ENCODE measurements around the gene NTM. TPM values are rescaled to one million over a fixed set of nuclear protein-coding genes. Genes with fewer than 3 reads are reported as not detected.

Gene NTM
- total and polyA plus RNA-seq, 8 donors = 0.04 to 4.4 (median 0.50) TPM

DNA sequence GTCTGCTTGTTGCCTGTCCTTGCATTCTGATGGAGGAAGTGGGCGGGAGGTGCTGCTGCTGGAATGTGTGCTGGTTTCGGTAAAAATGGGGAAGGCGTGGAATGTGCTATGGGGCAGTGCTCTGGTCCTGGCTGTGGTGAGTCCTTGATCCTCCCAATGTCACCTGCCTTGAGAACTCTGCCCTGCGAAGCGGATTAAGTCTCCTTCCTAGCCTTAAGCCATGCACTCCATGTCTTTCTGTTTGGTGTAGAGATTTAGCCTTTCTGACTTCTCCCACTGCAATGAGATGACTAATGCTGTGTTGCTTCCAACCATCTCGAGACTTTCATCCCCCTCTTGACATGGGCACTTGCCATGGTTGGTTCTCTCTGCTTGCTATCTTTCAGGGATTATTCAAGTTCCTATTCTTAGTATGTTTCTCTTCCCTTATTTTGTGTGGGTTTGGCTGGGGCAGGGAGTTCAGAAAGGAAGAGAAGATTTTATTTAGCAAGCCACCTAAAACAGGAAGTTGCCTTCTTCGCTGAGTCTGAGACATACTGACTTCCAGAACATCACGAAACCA, 687.9 kb downstream of the NTM start:
- Histone ChIP-seq H3K4me1 (no peaks in the 10 kb centered on the region), H3K27me3 (no peaks in the 10 kb centered on the region), H3K36me3 (no peaks in the 10 kb centered on the region), H3K9me3 (no peaks in the 10 kb centered on the region), H3K4me3 (no peak overlapping the region), H3K27ac (no peak overlapping the region)
- FAIRE-seq (no peak), DNase-seq (peak in 1 of 6 donors; percentile 15), ATAC-seq (peak in 2 of 4 donors; percentile 77)
- 54 to 58% methylated on average over 8 of the region's 8 CpGs for WGBS, 2 donors
- no peak for TF ChIP-seq CTCF (IDR thresholded peaks at IDR 0.05)
- intact Hi-C loops (cut with DNase I) = no loop called here

DNA sequence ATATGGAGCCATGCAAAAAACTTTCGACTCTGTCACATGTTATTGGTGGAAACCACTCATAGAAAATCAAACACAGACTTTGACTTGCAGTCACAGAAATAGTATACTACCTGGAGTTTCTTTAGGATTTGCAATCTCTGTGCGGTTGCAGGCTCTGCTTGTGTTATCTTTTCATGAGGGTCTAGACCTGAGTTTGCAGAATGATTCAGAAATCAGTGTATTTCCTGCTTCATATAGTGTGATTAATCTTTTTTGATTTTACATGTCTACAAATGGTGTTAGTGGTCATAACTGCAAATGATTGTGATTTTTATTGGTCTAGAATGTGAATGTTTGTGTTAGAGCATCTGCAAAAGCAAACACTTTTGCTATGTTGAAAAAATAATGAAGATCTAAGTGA, 690.2 kb downstream of the NTM start:
- no peak for DNase-seq
- Histone ChIP-seq H3K27ac (no peak overlapping the region), H3K36me3 (no peaks in the 10 kb centered on the region), H3K4me3 (no peak overlapping the region), H3K27me3 (no peaks in the 10 kb centered on the region), H3K4me1 (no peaks in the 10 kb centered on the region), H3K9me3 (no peaks in the 10 kb centered on the region)
- intact Hi-C loops (cut with DNase I) = no loop called here
- no peak for ATAC-seq
- TF ChIP-seq CTCF (IDR thresholded peaks at IDR 0.05) = no peak
- no peak for FAIRE-seq
- WGBS, 2 donors = 52 to 54% methylated on average over 2 of the region's 2 CpGs

DNA sequence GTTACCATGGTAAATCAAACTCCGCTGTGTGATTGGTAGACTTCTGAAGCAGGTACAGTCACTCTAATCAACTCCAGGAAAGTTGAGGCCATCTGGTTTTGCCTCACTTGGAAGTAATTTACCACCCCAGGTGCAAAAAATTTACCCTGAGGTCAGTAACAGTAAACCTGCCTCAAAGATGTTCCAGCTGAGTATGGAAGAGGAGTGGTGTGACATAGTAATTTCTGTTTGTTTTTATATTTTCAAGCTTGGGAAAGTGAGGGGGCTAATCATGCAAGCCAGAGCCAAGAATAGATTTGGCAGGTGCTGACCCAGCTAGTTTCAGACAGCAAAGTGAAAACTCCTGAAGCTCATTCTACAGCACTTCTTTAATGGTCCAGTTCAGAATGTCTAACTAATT, 691.6 kb downstream of the NTM start:
- no peak for TF ChIP-seq CTCF (IDR thresholded peaks at IDR 0.05)
- no peak overlapping the region for H3K4me3 ChIP-seq
- H3K27me3 ChIP-seq = no peaks in the 10 kb centered on the region
- no peaks in the 10 kb centered on the region for H3K9me3 ChIP-seq
- intact Hi-C loops (cut with DNase I) = no loop called here
- H3K36me3 ChIP-seq = no peaks in the 10 kb centered on the region
- no peak for ATAC-seq
- H3K27ac ChIP-seq = no peak overlapping the region
- H3K4me1 ChIP-seq = no peaks in the 10 kb centered on the region
- no peak for DNase-seq
- no peak for FAIRE-seq
- 84 to 93% methylated on average over 1 of the region's 1 CpG for WGBS, 2 donors

- no peak overlapping the region for H3K27ac ChIP-seq
- peaks cover 0 to 4% (median 0%) of the 10 kb centered on the region in 4 donors for H3K27me3 ChIP-seq
- FAIRE-seq = no peak
- ATAC-seq = no peak
- H3K36me3 ChIP-seq = no peaks in the 10 kb centered on the region
- H3K9me3 ChIP-seq = no peaks in the 10 kb centered on the region
- no peaks in the 10 kb centered on the region for H3K4me1 ChIP-seq
- DNase-seq = no peak
- 57 to 58% methylated on average over 2 of the region's 2 CpGs for WGBS, 2 donors
- no peak for TF ChIP-seq CTCF (IDR thresholded peaks at IDR 0.05)
- H3K4me3 ChIP-seq = no peak overlapping the region
- intact Hi-C loops (cut with DNase I) = no loop called here
These were observed 692.1 kb downstream of the NTM start for GRCh38 chr11:132062541-132062940.

GRCh38 chr11:132064987-132065620, 694.7 kb downstream of the NTM start:
- ATAC-seq (peak in 2 of 4 donors; percentile 61 to 69), FAIRE-seq (no peak), DNase-seq (peak in 1 of 6 donors; percentile 19)
- Histone ChIP-seq H3K27ac (no peak overlapping the region), H3K9me3 (no peaks in the 10 kb centered on the region), H3K4me1 (no peaks in the 10 kb centered on the region), H3K36me3 (no peaks in the 10 kb centered on the region), H3K27me3 (peaks cover 0 to 9% (median 0%) of the 10 kb centered on the region in 4 donors), H3K4me3 (no peak overlapping the region)
- no peak for TF ChIP-seq CTCF (IDR thresholded peaks at IDR 0.05)
- intact Hi-C loops (cut with DNase I) = no loop called here
- WGBS, 2 donors = 26 to 31% methylated on average over 4 of the region's 4 CpGs
